Activated gamma-delta T cell (primary cell): ENCODE results near the gene ACTL7A.
"Not testable (repeated sequence)": the region's sequence is repeated elsewhere in the genome, so short reads cannot be mapped to it uniquely, and the experiment has no call there.

Experiments
- DNase-seq: peaks from one replicate; lab custom pipeline; 2025; lab: John Stamatoyannopoulos, UW

The ACTL7A gene

DNA sequence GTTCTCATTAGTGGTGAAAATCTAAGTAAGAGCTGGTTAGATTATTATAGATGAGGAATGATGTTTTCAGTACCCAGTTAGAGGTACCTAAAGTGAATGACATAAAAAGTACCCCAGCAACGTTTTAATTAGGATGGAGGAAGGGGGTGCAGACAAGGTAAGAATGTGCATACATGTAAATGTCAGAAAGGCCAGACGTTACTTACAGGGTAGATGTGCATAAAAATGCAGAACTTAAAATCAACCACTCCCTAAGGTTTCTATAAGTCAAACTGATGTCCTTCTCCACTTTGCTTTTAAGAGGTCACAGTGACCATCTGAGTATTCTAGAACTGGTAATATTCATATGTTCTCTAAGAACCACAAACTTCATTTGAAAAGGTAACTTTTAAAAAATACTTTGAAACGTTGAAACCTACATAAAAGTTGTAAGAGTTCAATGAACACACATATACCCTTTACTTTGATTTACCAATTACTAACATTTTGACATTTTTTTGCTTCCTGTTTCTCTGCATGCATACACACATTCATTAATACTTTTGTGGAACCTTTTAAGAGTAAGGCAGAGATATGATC is 18.8 kb downstream of the ACTL7A start:
- no peak for DNase-seq

DNA sequence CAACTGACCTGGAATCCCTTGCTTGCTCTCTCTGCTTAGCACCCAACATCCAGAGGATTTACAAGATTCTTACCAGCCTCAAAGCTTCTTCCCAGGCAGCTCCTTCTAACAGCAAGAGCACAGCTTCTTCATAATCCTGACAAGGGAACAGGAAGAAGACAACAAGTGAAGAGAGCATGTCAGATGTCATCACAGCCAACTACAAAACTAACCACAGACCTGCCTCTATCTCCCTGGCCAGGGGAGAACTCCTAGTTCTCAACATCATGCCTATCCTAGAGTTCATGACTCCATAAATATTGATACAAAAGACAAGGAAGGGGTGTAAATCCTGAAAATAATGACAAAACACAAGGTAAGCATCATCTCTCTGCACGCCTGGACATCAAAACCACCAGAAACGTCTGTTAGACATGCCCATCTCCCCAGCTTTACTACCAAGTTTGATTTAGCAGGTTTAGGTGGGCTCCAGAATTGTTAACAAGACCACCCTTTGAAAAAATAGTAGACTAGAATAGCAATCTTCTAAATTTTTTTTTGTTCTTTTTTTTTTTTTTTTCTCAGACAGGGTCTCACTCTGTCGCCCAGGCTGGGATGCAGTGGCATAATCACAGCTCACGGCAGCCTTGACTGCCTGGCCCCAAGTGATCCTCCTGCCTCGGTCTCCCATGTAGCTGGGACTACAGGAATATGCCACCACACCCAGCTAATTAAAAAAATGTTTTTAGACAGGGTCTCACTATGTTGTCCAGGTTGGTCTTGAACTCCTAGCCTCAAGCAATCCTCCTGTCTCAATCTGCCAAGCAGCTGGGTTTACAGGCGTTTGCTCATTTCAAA is 20.2 kb downstream of the ACTL7A start:
- no peak for DNase-seq

DNA sequence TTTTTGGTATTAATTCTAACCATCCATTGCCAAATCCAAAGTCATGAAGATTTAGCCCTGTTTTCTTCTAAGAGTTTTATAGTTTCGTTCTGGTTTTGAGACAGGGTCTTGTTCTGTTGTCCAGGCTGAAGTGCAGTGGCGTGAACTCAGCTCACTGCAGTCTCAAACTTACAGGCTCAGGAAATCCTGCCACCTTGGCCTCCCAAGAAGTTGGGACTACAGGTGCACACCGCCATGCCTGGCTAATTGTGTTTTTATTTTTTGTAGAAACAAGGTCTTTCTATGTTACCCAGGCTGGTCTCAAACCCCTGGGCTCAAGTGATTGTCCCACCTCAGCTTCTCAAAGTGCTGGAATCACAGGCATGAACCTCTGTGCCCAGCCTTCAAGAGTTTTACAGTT is 21.0 kb downstream of the ACTL7A start:
- no peak for DNase-seq

DNA sequence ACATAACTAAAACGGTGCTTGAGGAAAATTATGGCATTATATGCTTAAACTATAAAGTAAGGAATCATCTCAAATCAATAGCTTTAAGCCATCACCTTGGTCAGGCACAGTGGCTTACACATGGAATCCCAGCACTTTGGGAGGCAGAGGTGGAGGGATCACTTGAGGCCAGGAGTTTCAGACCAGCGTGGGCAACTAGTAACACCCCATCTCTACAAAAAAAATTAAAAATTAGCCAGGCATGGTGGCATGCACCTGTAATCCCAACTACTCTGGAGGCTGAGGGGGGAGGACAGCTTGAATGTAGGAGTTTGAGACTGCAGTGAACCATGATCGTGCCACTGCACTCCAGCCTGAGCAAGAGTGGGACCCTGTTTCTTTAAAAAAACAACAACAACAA is 22.6 kb downstream of the ACTL7A start:
- DNase-seq, result no peak

DNA sequence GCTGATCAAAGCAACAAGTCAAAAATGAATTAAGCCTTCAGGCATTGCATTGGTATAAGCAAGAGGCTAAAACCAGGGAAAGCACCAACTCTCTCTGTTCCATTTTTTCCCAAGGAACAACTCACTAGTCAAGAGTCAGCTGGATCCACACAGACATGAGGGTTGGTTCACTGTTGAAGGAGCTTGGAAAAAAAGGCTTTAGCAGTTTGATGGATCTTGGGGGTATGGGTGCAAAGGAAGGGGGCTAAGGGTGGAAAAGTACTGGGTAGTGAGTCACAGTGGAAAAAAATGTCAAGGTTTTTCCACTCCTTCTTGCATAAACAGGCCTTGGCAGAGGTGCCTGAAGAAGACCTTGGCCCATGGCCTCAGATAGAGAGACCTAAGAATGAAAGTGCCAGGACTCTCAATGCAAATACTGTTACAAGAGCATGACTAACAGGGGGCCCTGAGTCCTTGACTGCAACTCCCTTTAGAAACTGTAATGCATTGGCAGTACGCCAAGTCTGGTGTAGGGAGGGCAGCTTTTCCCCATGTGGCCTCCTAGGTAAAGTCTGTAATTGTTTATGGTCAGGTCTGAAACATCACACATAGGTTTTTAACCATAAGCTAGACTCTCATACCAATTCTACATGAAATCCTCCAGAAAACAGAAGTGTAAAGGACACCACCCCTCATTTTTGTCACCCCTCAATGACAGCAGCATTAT is 23.7 kb downstream of the ACTL7A start:
- DNase-seq, result no peak

DNA sequence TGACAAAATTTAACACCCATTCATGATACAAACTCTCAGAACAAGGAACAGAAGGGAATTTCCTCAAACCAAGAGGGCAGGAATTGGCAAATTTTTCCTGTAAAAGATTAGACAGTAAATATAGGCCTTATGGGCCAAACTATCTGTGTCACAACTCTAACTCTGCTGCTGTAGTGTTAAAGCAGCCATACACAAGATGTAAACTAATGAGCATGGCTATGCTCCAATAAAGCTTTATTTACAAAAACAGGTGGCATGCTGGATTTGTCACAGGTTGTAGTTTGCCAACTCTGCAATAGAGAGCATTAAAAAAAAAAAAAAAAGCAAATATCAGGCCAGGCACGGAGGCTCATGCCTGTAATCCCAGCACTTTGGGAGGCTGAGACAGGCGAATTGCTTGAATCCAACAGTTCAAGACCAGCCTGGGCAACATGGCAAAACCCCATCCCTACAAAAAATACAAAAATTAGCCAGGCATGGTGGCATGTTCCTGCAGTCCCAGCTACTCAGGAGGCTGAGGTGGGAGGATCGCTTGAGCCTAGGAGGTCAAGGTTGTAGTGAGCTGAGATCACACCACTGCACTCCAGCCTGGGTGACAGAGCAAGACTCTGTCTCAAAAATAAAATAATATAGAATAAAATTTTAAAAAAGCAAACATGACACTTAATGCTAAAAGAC is 24.7 kb downstream of the ACTL7A start:
- DNase-seq, result not testable (repeated sequence)

DNA sequence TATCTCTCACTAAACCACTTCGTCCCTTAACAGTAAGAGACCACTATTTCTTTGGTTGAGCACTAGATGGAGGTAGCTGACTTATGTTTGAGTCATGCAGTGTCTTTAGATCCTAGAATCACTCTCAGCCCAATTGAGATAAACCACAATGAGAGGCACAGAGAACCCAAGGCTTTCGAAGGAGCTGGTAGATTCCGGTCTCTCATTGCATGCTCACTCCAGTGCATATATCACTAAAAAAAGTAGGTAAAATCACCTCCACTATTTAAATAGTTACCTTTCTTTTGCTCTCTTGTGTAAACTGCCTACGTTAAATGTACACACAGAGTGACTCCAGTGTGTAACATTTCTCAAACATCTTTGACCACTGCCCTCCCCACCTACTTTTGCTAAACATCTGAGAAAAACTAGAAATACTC is 27.6 kb downstream of the ACTL7A start:
- DNase-seq, result no peak

DNA sequence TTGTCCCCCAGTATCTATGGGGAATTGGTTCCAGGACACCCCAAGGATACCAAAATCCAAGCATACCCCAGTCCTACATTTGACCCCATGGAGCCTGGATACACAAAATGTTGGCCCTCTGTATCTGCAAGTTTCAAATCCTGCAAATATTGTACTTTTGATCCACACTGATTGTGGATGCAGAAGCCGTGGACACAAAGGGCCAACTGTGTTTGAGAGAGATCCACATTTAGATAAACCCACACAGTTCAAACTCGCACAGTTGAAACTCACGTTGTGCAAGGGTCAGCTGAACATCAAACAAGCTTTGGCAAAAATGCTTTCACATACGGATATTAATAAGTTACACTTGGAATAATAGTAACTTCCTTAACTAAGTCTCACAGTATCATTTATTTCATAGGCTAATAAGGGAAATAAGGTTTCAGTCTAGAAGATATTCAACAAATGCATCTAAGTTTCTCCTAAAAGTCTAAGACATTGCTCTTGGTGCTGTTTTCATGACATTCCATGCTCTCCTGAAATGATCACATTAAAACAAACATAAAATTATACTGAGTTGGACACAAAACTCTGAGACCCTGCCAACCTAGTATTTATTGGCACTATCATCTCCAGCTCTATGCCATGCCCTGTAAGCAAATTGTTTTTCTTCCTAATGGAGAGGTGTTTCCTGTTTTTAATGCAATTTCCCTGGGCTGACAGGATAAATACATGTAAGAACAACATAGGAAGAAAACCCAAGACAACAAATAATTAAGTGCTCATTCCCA is 32.3 kb downstream of the ACTL7A start:
- no peak for DNase-seq

DNA sequence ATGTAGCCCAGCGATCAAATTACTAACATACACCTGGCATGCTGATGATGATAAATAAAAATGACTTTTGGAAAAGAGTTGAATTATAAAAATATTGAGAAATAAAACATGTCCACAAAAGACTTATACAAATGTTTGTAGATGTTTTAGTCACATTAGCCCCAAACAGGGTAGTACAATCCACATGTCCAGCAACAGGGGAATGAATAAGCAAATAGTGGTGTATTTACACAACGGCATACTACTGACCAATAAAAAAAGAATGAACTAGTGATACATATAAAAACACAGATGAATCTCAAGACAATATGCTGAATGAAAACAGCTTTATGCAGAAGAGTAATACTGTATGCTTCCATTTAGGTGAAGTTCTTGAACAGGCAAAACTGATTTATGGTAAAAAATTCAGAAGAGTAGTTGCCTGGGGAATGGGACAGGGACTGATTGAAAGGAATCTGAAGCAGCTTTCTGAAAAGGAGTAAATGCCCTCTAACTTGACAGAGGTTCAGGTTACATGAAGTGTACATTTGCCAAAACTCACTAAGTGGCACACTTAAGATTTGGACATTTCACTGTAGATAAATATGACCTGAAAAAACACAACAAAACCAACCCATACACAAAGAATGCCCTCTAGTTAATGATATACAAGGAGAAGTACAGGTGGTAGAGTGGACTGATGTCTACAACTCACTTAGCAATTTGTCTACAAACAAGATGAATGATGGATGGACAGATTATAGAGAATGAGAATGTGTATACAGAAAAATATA is 35.4 kb downstream of the ACTL7A start:
- no peak for DNase-seq

DNA sequence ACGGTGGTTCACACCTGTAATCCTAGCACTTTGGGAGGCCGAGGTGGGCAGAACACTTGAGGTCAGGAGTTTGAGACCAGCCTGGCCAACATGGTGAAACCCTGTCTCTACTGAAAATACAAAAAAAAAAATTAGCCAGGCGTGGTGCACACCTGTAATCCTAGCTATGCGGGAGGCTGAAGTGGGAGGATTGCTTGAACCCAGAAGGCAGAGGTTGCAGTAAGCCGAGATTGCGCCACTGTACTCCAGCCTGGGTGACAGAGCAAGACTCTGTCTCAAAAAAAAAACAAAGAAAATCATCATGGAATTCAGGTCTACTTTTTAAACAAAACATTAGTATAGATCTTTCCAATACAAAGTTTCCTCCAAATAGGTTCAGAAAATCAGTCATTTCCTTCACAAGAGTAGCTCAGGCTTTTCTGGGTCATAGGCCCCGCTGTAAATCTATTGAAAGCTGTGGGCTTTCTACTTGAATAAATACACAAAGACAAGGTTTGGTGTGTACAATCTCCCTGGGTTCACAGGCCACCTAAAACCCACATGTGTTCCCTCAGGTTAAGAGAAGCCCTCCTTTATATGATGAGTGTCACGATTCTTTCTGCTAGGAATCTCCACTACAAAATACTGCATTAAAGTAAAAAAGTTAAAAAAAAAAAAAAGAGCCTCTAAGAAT is 37.1 kb downstream of the ACTL7A start:
- not testable (repeated sequence) for DNase-seq

DNA sequence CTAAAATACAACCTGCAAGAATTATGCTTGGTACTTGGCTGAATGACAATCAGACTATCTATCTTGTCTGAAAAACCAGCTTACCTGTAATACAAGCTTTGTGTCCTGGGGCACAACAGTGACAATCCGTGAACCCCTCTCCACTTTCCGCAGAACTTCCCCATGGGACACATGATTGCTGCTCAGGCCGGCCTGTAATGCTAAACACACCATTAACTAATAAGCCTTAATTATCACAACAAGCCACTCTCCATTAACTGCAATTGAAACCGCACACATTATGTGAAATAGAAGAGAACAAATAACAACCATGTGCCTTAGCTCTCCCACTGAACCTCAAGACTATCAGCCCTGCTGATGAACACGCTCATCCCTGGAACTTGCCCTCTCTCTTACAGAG is 38.1 kb downstream of the ACTL7A start:
- DNase-seq, result no peak

DNA sequence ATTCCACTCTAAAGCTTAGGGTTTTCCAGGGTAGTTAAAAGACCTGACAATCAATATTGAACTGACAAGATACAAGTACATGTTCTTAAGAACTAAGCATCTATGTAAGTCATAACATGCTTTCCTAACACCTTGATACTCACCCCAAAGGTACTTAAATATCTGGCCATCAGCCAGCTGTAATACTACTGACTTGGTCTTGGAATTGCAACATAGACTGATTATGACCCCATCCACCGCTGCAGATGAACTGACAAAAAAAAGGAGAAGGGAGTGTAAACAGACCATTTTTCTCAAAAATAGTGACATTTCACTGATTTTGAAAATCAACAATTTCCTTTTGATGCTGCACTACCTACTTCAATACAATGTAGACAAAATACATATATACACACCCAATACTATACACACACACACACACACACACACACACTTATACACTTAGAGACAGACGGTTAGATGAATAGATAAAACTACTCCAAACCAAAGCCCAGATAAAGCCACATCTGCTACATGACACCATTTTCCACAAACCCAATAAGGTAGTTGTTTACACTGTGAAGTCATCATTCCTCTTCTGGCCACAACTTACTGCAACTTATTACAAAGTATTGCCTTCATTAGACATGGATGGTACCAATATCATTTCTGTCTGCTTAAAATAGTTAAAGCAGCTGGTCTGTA is 41.5 kb downstream of the ACTL7A start:
- DNase-seq, result no peak

DNA sequence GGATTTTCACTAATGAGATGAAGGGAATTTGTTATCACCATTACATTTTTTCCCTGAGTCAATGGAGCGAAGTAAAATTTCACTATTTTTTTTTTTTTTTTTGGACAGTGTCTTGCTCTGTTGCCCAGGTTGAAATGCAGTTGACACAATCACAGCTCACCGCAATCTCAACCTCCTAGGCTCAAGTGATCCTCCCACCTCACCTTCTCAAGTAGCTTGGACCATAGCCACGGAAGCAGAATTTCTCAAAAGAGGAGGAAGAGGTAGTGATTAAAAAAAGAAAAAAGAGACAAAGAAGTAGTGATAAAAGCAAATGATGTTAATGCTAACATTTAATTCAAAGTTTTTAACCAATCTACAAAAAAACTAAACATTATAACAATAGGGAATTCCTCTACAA is 42.1 kb downstream of the ACTL7A start:
- no peak for DNase-seq

DNA sequence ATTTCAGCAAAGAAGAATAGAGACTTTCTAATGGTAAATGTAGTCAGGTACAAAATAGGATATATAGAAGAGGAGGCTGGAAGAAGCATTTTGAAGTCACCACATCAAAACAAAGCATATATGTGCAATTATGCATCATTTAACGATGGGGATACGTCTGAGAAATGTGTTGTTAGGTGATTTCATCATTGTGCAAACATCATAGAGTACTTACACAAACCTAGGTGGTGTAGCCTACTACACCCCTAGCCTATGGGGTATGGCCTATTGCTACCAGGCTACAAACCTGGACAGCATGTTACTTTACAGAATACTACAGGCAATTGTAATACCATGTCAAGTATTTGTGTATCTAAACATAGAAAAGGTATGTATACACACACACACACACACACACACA is 43.4 kb downstream of the ACTL7A start:
- no peak for DNase-seq

DNA sequence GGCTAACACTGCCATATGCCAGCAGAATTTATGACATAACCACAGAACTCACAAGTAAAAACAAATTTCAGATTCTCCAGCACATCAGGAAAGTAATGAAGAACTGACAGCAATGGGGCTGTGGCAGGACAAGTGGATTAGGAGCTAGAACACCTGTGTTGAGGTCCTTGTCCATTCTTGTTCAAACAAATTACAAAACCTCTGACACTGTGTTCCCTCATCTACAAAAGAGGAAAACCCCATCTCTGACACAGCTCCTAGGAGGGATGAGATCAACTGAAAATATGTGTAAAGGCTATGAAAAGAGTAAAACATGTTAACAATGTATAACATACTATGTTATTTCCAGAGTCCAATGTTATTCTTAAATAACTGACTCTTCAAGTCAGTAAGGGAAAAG is 48.3 kb downstream of the ACTL7A start:
- DNase-seq, result no peak

DNA sequence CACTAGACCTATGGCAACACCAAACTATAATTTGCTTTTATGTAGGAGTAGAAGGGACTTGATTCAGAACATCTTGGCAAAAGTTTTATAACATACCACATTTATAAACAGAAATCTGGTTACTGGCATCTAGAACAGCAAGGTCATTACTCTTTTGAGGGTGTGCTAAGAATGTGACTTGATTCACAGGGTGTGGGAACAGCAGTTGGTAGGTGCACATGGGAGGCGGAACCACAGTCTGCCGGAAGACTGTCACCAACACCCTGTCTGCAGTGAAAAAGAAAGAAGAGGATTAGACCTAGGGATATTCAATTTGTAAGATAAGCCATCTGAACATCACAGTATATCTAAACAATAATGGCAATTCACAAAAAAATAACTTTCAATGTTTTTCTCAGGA is 48.8 kb downstream of the ACTL7A start:
- no peak for DNase-seq

DNA sequence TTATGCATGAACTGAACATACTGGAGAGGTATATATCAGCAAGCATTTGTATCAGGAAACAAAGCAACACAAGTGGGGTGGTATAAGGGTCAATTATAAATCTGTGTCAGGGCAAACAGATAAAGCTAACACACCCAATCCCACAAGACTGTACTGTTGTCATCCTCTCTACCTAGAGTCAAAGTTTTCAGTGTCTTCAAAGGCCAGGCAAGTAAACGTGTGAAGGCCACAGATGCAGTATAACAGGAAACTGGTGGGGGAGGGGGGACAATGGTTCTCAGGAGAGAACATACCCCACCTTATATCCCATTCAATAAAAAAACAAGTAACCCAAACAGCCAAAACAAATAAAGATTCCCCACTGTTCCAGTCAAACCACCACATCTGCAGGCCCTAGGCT is 49.8 kb downstream of the ACTL7A start:
- DNase-seq, result no peak
